Tibial artery (tissue), 4 donors: ENCODE measurements around the gene PTPRJ.

Experiments used
- DNase-seq, 2 donors: peaks; one replicate each; pipeline ENCODE4 v3.0.0-alpha.2; 2019
- H3K27ac ChIP-seq, 2 donors: fragments of 200-600 bp; sonication (generic) in 1 of 2; 1 replicate in 1 of 2; 2 replicates in 1 of 2; pipeline ENCODE4 v1.5.1; 2018 to 2019; ENCODE audit warnings: mild to moderate bottlenecking in 1 of 2
- H3K27me3 ChIP-seq, 2 donors: fragments of 200-600 bp; sonication (generic) in 1 of 2; one replicate each; pipeline versions ENCODE4 v1.5.1 to v1.6.0; 2016 to 2019
- H3K36me3 ChIP-seq, 3 donors: fragments of 200-600 bp; sonication (generic) in 2 of 3; one replicate each; pipeline ENCODE4 v1.5.1; 2016 to 2019; ENCODE audit warnings: mild to moderate bottlenecking in 2 of 3
- H3K4me1 ChIP-seq, 4 donors: fragments of 200-600 bp; sonication (generic) in 2 of 4; 1 replicate in 3 of 4; 2 replicates in 1 of 4; pipeline ENCODE4 v1.5.1; 2016 to 2019
- H3K4me3 ChIP-seq, 2 donors: fragments of 200-600 bp; sonication (generic) in 1 of 2; 1 replicate in 1 of 2; 2 replicates in 1 of 2; pipeline ENCODE4 v1.5.1; 2018 to 2019; ENCODE audit warnings: mild to moderate bottlenecking in 2 of 2
- H3K9me3 ChIP-seq, 3 donors: fragments of 200-600 bp; sonication (generic) in 1 of 3; one replicate each; pipeline ENCODE4 v1.5.1; 2016 to 2019
- CTCF ChIP-seq, 2 experiments: fragments of 200-600 bp in 1 of 2; fragments of 450-650 bp in 1 of 2; IDR thresholded peaks; one replicate each; pipeline ENCODE4 v1.5.1; 2017 to 2019; ENCODE audit warnings: antibody characterized with exemption in 2 of 2, mild to moderate bottlenecking in 1 of 2, moderate library complexity in 1 of 2
- intact Hi-C: fragments of 100-400 bp; cut with DNase I; formaldehyde crosslinking; loops from one replicate; pipeline ENCODE4 v1.15.0; 2023; ENCODE audit warnings: low total_unique reads

Gene PTPRJ

GRCh38 chr11:48031602-48032001 is 51.2 kb downstream of the PTPRJ start:
- TF ChIP-seq CTCF (IDR thresholded peaks at IDR 0.05) = no peak
- H3K9me3 ChIP-seq = no peaks in the 10 kb centered on the region
- H3K27ac ChIP-seq = no peak overlapping the region
- no peaks in the 10 kb centered on the region for H3K36me3 ChIP-seq
- no peak for DNase-seq
- H3K27me3 ChIP-seq = no peaks in the 10 kb centered on the region
- H3K4me3 ChIP-seq = no peak overlapping the region
- intact Hi-C loops = no loop called here
- H3K4me1 ChIP-seq = peaks cover 0 to 4% (median 2%) of the 10 kb centered on the region in 4 donors

- TF ChIP-seq CTCF (IDR thresholded peaks at IDR 0.05) = no peak
- no peaks in the 10 kb centered on the region for H3K36me3 ChIP-seq
- H3K27me3 ChIP-seq = no peaks in the 10 kb centered on the region
- peaks cover 0 to 4% (median 2%) of the 10 kb centered on the region in 4 donors for H3K4me1 ChIP-seq
- no peak for DNase-seq
- intact Hi-C loops = no loop called here
- H3K4me3 ChIP-seq = no peak overlapping the region
- H3K27ac ChIP-seq = no peak overlapping the region
- no peaks in the 10 kb centered on the region for H3K9me3 ChIP-seq
Measured at GRCh38 chr11:48032721-48033120, 52.4 kb downstream of the PTPRJ start.

GRCh38 chr11:48033918-48034341 is 53.6 kb downstream of the PTPRJ start:
- Histone ChIP-seq H3K9me3 (no peaks in the 10 kb centered on the region), H3K27ac (no peak overlapping the region), H3K27me3 (no peaks in the 10 kb centered on the region), H3K36me3 (no peaks in the 10 kb centered on the region), H3K4me1 (peaks cover 0 to 3% (median under 1%) of the 10 kb centered on the region in 4 donors), H3K4me3 (no peak overlapping the region)
- no peak for TF ChIP-seq CTCF (IDR thresholded peaks at IDR 0.05)
- intact Hi-C loops = no loop called here
- no peak for DNase-seq

GRCh38 chr11:48034926-48035871 is 54.8 kb downstream of the PTPRJ start:
- no peaks in the 10 kb centered on the region for H3K9me3 ChIP-seq
- no peaks in the 10 kb centered on the region for H3K36me3 ChIP-seq
- no peak for TF ChIP-seq CTCF (IDR thresholded peaks at IDR 0.05)
- no peaks in the 10 kb centered on the region for H3K27me3 ChIP-seq
- intact Hi-C loops = no loop called here
- peak; percentile 85 to 87 for DNase-seq
- H3K4me1 ChIP-seq = peaks cover 0 to 3% (median 0%) of the 10 kb centered on the region in 4 donors
- H3K27ac ChIP-seq = no peak overlapping the region
- H3K4me3 ChIP-seq = no peak overlapping the region

GRCh38 chr11:48036011-48036410 is 55.7 kb downstream of the PTPRJ start:
- Histone ChIP-seq H3K4me1 (no peaks in the 10 kb centered on the region), H3K4me3 (no peak overlapping the region), H3K27me3 (no peaks in the 10 kb centered on the region), H3K36me3 (no peaks in the 10 kb centered on the region), H3K9me3 (no peaks in the 10 kb centered on the region), H3K27ac (no peak overlapping the region)
- intact Hi-C loops = no loop called here
- no peak for TF ChIP-seq CTCF (IDR thresholded peaks at IDR 0.05)
- no peak for DNase-seq
